HEK293T (cell line): ENCODE results near the gene NUP62.

Experiments used
- CTCF ChIA-PET: fragments of 350-600 bp; formaldehyde crosslinking; extraction: SDS; loops from one replicate; lab custom pipeline; 2021; ENCODE audit warnings: antibody characterized with exemption, inconsistent platforms; lab: Yijun Ruan, JAX
- POLR2A ChIA-PET: fragments of 350-600 bp; formaldehyde crosslinking; extraction: SDS; loops from one replicate; lab custom pipeline; 2020; ENCODE audit warnings: antibody characterized with exemption, inconsistent platforms; lab: Yijun Ruan, JAX
- DNase-seq: peaks from one replicate; pipeline ENCODE4 v3.0.0; 2012; ENCODE audit warnings: mixed read lengths; ENCODE audit errors: extremely low spot score
- ARNT ChIP-seq: fragments of 450-650 bp; IDR thresholded peaks from 2 replicates; pipeline ENCODE4 v1.6.1; 2017; ENCODE audit warnings: mild to moderate bottlenecking
- BHLHE40 ChIP-seq: fragments of 450-650 bp; IDR thresholded peaks from 2 replicates; pipeline ENCODE4 v1.6.1; 2016; ENCODE audit warnings: mild to moderate bottlenecking, moderate library complexity, borderline replicate concordance
- CTBP1 ChIP-seq: fragments of 450-650 bp; IDR thresholded peaks from 2 replicates; pipeline ENCODE4 v1.6.1; 2016; ENCODE audit warnings: borderline replicate concordance
- ELF4 ChIP-seq: fragments of 450-650 bp; IDR thresholded peaks from 2 replicates; pipeline ENCODE4 v1.6.1; 2017; ENCODE audit warnings: antibody characterized with exemption
- FOXA1 ChIP-seq: fragments of 450-650 bp; IDR thresholded peaks from 2 replicates; pipeline ENCODE4 v1.6.1; 2016; ENCODE audit warnings: mild to moderate bottlenecking
- FOXK2 ChIP-seq: fragments of 450-650 bp; IDR thresholded peaks from 2 replicates; pipeline ENCODE4 v1.6.1; 2016; ENCODE audit warnings: mild to moderate bottlenecking
- FOXM1 ChIP-seq: fragments of 450-650 bp; IDR thresholded peaks from 2 replicates; pipeline ENCODE4 v1.6.1; 2017; ENCODE audit warnings: mild to moderate bottlenecking, borderline replicate concordance
- HDGF ChIP-seq: fragments of 450-650 bp; IDR thresholded peaks from 2 replicates; pipeline ENCODE4 v1.6.1; 2017; ENCODE audit warnings: antibody characterized with exemption, borderline replicate concordance
- L3MBTL2 ChIP-seq: fragments of 450-650 bp; conservative IDR thresholded peaks from 2 replicates; pipeline ENCODE4 v1.6.1; 2016; ENCODE audit warnings: mild to moderate bottlenecking
- LEF1 ChIP-seq: fragments of 450-650 bp; IDR thresholded peaks from 2 replicates; pipeline ENCODE4 v1.6.1; 2017; ENCODE audit warnings: mild to moderate bottlenecking, borderline replicate concordance
- NFRKB ChIP-seq: fragments of 450-650 bp; IDR thresholded peaks from 2 replicates; pipeline ENCODE4 v1.6.1; 2016; ENCODE audit warnings: mild to moderate bottlenecking, moderate library complexity
- SP1 ChIP-seq: fragments of 450-650 bp; IDR thresholded peaks from 2 replicates; pipeline ENCODE4 v1.6.1; 2017
- SUZ12 ChIP-seq: fragments of 450-650 bp; IDR thresholded peaks from 2 replicates; pipeline ENCODE4 v1.6.1; 2016; ENCODE audit warnings: mild to moderate bottlenecking
- TARDBP ChIP-seq: fragments of 450-650 bp; IDR thresholded peaks from 2 replicates; pipeline ENCODE4 v1.6.1; 2016
- ZNF384 ChIP-seq: fragments of 450-650 bp; IDR thresholded peaks from 2 replicates; pipeline ENCODE4 v1.6.1; 2016
- TF ChIP-seq, protein P1 (sequence below): fragments of 450-650 bp; IDR thresholded peaks from 2 replicates; pipeline ENCODE4 v1.6.1; 2016

NUP62 gene

DNA sequence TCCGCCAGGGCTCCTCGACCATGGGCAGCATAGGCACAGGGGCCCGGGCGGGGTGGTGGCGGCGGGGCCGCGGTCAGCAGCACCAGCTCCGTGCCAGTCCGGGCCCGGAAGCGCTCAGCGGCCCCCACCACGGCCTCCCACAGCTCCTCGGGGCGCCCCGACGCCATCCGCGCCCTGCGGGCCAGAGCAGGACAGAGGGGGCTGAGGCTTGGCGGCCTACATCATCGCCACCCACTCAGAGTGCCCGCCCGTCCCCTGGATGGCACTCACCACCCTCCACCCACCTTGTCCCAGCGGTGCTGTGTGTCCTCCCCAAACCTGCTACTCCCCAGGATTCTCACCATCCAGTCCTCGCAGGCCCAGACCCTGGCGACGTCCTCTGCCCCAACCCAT, 56.2 kb downstream of the NUP62 start:
- no peak for DNase-seq
- CTCF ChIA-PET, result no interaction called here
- no peak for TF ChIP-seq SP1
- POLR2A ChIA-PET, result no interaction called here

GRCh38 chr19:49872245-49873128, 56.8 kb downstream of the NUP62 start:
- CTCF ChIA-PET, result no interaction called here
- POLR2A ChIA-PET, result no interaction called here
- TF ChIP-seq L3MBTL2 (no peak), BHLHE40 (no peak), SUZ12 (no peak), ARNT (no peak), SP1 (no peak)

DNA sequence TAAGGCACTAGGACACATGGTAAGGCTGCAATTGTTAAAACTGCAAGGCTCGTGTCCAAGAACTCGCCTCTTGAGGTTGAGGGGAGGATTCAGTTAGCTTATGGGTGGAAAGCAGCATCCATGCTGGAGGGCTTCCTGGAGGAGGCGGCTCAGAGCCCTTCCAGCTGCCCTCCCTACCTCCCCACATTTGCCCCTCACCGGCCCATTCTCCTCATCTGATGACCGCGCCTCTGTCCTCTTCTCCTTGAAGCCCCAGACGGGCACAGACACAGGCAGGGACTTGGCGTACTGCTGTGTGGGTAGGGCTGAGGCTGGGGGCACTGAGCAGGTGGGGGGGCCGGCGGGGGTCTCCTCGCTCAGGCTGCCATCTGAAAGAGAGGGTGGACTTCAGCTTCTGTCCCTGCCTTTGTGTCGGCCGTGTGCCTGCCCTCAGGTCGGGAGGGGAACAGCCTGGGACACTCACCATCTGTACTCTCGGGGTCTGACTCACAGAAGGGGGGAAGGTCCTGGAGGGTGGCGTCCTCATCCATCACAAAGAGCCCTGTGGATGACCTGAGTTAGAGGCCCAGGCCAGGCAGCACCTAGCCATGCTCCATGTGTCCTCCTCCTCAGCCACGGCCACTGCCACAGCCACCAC, 57.8 kb downstream of the NUP62 start:
- TF ChIP-seq ELF4 (no peak), FOXA1 (no peak), CTBP1 (no peak), BHLHE40 (no peak), LEF1 (no peak), ARNT (no peak), TARDBP (no peak), SP1 (no peak), FOXK2 (no peak), ZNF384 (no peak), HDGF (no peak), L3MBTL2 (no peak), SUZ12 (no peak), FOXM1 (no peak), NFRKB (no peak)
- TF ChIP-seq, protein P1, sequence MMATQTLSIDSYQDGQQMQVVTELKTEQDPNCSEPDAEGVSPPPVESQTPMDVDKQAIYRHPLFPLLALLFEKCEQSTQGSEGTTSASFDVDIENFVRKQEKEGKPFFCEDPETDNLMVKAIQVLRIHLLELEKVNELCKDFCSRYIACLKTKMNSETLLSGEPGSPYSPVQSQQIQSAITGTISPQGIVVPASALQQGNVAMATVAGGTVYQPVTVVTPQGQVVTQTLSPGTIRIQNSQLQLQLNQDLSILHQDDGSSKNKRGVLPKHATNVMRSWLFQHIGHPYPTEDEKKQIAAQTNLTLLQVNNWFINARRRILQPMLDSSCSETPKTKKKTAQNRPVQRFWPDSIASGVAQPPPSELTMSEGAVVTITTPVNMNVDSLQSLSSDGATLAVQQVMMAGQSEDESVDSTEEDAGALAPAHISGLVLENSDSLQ, result no peak
- POLR2A ChIA-PET, result no interaction called here
- CTCF ChIA-PET, result no interaction called here
- DNase-seq, result no peak

More at GRCh38 chr19:49872245-49873128, 56.8 kb downstream of the NUP62 start:
- DNase-seq, result no peak

DNA sequence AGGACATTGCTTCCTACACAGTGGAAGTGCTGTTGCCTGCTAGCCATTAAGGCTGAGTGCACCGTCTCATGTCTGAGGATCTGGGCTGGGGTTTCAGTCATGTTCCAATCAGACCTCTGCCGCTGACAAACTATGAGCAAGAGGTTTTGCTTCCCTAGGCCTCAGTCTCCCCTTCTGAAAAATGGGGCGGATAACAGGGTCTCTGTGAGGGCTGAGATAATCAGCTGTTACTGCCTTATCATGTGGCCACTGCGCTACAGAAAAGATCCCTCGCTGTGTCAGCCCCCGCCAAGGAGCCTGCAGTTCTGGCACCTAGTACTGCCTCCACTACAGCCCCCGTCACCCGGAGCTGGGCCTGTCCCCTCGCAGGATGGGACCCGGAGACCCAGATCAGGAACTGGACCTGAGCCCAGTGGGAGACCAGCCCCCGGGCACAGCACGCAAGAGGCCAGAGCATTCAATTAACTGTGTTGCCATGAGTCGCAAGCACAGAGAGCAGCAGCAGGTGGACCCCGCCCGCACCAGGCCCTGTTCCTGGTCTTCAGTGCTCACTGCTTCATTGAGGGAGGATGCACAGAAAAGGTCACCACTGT, 58.9 kb downstream of the NUP62 start:
- TF ChIP-seq LEF1 (no peak), FOXK2 (no peak), HDGF (no peak), ZNF384 (no peak), SUZ12 (no peak), FOXA1 (no peak), FOXM1 (no peak), CTBP1 (no peak), ARNT (no peak), L3MBTL2 (no peak), ELF4 (no peak), TARDBP (no peak), BHLHE40 (no peak), NFRKB (no peak), SP1 (no peak)
- TF ChIP-seq, protein P1, result no peak
- POLR2A ChIA-PET, result no interaction called here
- CTCF ChIA-PET, result no interaction called here
- DNase-seq, result no peak

DNA sequence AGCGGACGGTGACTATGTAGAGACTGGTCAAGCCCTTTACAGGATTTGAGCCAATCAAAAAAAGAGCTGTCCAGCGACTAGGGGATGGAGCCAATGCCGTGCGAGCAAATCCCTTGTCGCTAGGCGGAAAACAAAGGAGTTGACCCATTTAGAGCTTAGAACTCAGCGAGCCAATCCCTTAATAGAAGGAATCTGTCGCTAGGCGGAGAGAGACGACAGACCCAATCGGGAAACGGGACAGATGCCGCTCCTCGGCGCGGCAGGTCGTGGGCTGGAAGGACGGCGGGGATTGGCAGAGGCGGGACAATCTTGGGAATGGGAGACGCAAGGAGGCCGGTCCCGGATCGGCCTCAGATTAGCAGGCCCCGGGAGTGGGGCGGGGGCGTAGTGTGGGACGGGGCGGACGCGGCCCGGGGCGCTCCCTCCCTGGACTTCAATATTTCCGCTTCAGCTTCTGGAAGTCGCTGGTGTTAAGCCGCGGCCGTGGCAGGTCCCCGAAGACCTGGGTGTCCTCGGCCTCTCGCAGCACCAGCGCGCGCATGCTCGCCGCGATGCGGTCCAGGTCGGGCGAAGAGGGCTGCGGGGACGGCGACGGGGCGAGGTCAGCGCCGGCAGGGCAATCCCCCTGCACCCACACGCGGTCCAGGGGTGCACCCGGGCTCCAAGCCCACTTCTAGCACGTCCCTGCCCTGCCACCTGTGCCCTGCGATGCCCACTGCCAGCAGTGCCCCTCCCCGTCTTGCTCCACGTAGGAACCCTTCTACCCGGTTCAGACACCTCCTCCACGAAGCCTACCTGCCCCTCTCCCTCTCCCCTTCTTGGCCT, 59.6 kb downstream of the NUP62 start:
- DNase-seq, result peak; percentile 82
- TF ChIP-seq NFRKB, result no peak
- TF ChIP-seq, protein P1, result peak; percentile 50
- peak; percentile 83; the same call in 1 of the 2 replicates for TF ChIP-seq HDGF
- TF ChIP-seq SUZ12, result no peak
- no peak for TF ChIP-seq FOXM1
- TF ChIP-seq L3MBTL2, result peak; percentile 61
- ChIA-PET CTCF (interaction anchor here (0.6 kb wide), 1 partner anchor 1763 kb away, joined by 3 read pairs; no protein-coding TSS in a partner anchor), POLR2A (interaction anchor here (0.6 to 5.9 kb wide), 18 partner anchors 7 to 374 kb away, joined by 3 to 69 read pairs (median 4); partner anchors contain the start of genes AKT1S1, ATF5, FUZ and PTOV1)
